ENCODE results near the gene MICAL3. TPM values are rescaled to one million over a fixed set of nuclear protein-coding genes. Genes with fewer than 3 reads are reported as not detected.

The MICAL3 gene
- total and polyA plus RNA-seq, 9 of the 15 experiments (the other 6 are each of a cell fraction or from before 2014, with no cell fraction given), result 0.53 to 32.1 (median 12.3) TPM

- TF ChIP-seq CHD7 (IDR thresholded peaks at IDR 0.05; ENCODE audit: low read depth, low read length) (no peak), COPS2 (conservative IDR thresholded peaks at IDR 0.05) (no peak), CBX8 (IDR thresholded peaks at IDR 0.05; ENCODE audit: borderline replicate concordance, extremely low read depth, low read depth, low read length, poor library complexity, severe bottlenecking) (no peak), HIVEP1 (CRISPR knock-in tag; IDR thresholded peaks at IDR 0.05) (no peak), AFF4 (CRISPR knock-in tag; IDR thresholded peaks at IDR 0.05) (no peak), ZNF24 (IDR thresholded peaks at IDR 0.05) (no peak), BCLAF1 (IDR thresholded peaks at IDR 0.05; ENCODE audit: borderline replicate concordance in 1 of 2, control insufficient read depth in 1 of 2, low read depth in 2 of 2, low read length in 1 of 2) (no peak)
Observed at GRCh38 chr22:17788528-17789378, 235.6 kb downstream of the MICAL3 start (continued).

All from K562 (cell line).